Ureter (tissue), 1 donor: ENCODE measurements around the gene C11orf24. TPM values are rescaled to one million over a fixed set of nuclear protein-coding genes. Genes with fewer than 3 reads are reported as not detected.

Source experiments
- DNase-seq: peaks from one replicate; pipeline ENCODE4 v3.0.0-alpha.2; 2020; ENCODE audit warnings: low spot score
- total RNA-seq: library from RNA; stranded (reverse); gene quantifications from one replicate; pipeline ENCODE4 v1.2.4, GENCODE V29; 2023
- donor health status: DM: yes; HTN: yes; CAD: no.

C11orf24 gene
- total RNA-seq, 1 donor from 2014 or later, result 37.1 TPM

DNA sequence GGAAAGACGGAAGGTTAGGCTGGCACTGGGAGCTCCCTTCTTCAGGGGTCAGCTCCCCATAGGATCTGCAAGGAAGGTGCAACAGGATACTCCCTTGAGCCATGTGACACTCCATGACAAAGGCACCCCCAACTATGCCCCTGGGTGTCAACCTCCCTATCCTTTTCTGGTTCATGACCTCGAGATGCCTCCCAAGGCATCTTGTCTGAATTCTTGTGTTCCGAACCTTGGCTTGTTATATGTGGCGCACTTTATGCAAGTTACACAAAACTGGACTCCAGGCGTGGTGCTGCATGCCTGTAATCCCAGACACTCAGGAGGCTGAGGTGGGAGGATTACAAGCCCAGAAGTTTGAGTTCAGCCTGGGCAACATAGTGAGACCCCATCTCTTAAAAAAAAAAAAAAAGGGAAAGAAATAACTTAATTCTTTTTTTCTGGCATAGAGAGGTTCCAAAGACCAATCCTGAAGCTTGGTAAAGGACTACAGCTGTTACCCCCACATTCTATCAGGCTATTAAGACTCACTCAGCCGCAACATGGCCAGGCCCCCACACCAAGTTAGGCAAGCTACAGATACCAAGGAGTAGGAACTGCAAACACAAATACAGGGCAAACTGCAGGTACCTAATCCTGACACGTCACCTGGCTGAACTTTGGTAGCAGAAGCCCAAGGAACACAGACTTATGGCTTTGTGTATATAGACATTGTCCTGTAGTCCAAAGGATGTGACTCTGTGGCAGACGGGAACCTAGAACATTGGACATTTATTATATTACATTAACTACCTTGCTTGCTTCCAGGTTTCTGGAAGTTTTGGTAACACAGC lies 1.4 kb downstream of the C11orf24 start:
- DNase-seq, result no peak

DNA sequence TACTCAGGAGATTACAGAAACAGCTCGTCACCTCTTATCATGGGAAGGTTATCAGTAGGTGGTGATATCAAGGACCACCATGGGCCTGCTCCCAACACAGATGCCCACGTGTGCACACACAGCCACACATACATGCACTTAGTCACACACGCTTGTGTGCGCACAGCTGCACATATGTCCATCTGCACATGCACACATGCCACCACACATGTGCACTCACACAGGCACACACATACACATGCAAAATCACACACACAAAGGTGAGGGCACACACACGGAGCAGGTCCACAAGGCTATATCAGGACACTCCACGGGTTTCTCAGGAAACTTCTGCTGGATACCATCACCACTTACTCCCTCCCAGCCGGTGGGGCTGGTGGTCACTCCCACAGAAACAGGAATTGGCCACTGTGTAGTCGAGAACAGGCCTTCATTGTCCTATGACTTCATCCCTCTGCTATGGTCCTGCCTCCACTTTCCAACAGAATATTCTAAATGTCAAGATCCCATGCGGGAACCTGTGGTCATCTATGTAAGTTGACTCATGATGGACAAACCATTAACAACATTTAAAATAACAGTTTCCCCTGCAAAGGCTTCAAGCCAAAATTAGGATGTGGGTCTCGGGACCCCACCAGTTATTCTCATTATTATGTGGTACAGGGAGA lies 2.2 kb downstream of the C11orf24 start:
- no peak for DNase-seq

DNA sequence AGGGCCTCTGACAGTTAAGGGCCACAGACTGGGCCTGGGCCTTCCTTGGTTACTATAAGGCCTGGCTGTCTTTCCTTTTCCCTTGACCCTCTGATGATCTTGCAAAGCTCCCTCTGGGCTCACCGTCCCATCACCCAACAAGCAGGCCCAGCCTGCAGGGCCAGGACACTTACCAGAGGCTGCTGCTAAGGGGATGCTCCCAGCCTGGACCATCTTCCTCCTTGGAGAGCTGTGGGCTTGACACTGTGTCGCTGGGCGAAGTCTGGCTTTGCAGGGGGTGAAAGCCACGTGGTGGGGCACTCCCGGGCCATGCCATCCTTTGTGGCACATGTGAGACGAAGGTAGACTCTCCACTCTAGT lies 3.9 kb downstream of the C11orf24 start:
- DNase-seq, result no peak

DNA sequence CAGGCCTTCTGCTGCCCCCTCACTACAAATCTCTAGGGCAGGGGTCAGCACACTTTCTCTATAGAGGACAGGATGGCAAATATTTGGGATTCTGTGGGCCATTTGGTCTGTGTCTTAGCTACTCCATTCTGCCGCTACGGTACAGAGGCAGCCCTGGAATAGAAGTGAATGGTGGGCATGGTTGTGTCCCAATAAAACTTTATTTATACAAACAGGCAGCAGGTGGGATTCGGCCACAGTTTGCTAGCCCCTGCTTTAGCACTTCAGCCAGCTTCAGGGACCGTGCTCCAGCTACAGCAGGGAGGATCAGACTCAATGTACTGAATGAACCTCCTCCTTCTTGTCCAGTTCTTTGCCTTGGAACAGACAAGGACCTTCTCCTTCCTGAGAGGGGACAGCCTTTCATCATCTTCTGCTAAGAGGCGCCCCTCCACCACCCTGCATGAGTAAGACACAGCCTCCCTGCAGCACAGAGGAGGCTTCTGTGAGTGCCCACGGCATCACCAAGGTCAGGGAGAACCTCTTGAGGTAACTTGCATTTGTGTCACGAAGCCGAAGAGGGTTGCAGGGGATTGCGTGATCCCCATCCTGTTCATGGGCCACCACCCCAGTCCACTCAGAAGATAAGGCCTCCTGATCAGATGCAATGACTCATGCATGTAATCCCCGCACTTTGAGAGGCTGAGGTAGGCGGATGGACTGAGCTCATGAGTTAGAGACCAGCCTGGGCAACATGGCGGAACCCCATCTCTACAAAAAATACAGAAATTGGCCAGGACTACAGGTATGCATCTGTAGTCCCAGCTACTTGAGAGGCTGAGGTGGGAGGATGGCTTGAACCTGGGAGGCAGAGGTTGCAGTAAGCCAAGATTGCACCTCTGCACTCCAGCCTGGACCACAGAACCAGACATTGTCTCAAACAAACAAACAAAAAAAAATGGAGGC lies 4.6 kb downstream of the C11orf24 start:
- no peak for DNase-seq

DNA sequence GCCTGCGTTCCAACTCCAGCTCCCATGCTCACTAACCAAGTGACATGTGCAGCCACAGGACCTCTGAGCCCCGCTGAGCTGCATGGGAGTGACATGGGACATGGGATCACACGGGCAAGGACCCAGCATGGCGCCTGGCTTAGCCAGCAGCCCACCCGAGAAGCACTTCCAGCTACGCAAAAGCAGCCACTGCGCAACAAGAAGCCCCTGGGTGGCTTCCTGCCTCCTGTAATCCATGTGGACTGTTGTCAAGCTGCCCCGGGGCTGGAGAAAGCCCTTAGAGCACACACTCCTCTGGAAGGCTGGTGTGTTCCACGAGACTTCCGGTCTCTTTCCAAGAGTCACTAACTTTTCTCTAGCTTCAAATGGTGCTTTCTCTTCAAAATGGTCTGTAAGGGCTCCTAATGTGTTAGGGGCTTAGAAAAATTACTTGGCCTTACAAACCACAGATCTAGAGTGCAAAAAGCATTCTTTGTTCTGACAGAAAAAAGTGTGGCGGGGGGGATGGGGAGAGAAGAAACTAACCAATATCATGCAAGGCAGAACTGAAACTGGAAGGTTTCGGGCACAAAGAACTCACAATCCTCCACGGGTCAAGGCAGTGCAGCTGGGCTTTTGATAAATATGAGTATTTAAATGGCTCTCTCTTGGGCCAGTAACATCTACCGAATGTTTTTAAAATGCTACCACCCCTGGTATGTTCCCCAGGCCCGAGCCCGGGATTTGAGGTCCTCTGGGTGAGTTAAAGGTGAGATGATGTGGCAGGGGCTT lies 5.5 kb downstream of the C11orf24 start:
- no peak for DNase-seq

DNA sequence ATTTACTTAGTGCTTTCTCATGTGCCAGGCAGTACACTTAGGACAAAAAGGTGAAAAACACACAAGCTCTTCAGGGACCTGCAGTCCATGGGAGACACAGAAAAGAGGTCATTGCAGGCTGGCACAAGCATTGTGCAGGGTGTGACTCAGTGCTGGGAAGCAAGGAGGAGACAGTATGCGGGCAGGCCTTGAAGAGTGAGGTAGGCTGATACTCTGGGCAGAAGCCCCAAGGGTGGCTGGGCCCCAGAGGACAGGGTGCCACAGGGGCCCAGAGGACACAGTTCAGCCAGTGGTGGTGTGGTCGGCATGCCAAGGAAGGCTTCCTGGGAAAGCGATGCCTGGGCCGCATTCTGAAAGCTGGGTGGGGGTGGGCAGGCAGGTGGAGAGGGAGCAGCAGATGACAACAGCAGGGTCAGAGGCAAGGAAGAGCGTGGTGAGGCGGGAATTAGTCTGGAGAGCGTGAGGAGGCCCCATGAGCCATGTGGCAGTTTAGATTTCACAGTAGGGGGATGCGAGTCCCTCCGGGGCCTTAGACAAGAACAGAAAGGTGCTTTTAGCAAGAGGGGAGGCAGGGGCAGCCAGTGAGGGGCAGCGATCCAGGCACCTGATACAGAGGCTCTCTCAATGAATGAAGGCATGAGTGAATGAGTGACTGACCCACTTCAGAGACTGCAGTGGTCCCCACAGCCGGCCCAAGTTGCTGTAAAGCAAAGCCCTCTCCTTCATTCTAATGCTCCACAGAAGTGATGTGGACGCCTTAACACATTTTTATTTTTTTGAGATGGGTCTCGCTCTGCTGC lies 6.8 kb downstream of the C11orf24 start:
- DNase-seq, result no peak

DNA sequence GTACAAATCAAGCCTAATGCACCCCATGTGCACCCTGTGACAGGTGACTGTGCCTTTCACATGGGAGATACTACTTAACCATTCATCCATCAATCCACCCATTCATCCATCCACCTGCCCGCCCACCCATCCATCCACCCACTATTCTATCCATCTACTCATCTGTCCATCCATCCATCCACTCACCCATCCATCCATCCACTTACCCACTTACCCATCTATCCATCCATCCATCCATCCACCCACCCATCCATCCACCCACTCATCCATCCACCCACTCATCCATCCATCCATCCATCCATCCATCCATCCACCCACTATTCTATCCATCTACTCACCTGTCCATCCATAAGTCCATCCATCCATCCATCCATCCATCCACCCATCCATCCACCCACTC lies 7.5 kb downstream of the C11orf24 start:
- no peak for DNase-seq

DNA sequence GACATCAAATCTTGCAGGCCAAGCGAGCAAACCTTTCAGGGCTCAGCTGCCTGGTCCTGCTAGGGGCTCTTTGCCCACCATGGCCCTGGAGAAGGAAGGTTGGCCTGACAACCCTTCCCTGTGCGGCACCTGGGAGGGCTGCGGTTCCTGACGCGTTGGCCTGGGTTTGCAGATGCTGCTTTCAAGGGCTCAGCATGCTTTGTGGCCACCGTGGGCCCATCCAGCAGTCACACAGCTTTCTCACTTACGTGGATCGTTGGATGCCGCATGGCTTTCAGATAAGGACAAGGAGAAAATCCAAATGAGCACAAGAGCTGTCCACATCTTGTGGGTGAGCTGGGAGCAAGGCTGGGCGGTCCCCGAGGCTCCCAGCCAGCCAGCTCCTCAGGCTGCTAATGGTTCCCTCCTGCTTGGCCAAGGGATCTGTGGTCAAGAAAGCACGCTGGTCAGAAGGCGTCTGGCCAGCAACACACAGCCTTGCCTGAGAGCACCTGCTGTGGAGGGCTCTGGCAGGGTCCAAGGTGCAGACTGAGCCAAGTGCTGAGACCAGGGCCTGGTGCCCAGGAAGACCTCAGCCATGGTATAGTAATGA lies 8.2 kb downstream of the C11orf24 start:
- DNase-seq, result no peak

DNA sequence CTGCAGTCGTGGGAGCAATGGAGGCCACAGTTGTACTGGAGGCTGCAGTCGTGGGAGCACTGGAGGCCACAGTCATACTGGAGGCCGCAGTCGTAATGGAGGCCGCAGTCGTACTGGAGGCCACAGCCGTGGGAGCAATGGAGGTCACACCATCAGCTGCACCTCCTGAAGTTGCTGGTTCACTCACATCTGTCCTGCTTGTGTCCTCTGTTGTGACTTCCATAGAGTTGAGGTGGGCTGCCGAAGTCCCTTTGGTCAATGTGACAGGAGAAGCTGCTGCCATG lies 9.3 kb downstream of the C11orf24 start:
- DNase-seq, result no peak

DNA sequence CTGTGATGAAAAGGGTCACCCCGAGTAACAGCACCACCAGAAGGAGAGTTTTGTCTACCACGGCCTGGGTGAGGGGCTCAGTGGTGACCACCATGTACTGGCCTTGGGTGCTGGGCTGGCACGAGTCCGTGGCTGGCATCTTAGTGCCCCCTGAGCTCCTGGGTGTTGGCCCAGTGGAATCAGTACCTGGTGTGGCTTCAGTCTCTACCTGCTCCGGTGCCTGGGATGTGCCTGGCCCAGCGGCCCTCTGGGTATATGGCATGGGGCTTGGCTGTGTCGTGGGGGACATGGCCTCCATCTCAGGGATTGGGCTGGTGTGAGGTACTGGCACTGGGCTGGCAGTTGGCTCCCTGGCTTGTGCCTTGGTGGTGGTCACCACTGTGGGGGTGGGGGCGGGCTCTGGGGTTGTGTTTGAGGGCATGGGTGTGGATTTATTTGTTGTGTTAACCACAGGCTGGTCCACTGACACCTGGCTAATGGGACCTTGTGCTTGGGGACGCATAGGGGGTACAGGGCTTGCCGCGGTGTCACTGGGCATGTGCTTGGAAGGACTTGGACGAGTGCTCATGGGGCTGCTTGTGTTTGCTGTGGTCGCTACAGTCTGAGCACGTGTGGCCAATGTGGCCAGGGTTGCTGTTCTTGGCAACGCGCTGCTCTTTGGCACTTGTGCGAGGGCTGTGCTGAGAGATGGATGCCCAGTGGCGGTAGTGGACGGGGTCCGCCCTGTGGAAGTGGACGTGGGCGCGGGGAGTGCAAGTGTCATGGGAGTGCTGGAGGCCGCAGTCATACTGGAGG lies 9.8 kb downstream of the C11orf24 start:
- no peak for DNase-seq

DNA sequence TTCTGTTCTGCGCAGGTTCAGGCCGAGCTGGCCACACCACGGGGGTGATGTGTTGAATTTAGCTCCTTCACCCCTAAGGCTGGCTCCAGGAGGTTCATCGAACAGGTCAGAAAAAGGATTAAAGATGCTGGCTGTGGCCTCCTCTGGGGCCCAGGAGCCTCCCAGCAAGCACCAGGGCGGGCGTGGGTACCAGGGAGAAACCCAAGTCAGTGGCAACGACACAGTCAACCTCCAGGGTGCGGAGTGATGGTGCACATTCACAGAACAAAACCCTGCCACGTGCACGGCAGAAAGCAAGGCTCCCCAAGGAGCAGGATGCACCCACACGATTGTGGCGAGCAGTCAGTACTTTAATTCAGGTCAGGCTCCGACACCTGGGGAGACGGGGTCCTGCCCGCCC lies 10.8 kb downstream of the C11orf24 start:
- DNase-seq, result no peak

DNA sequence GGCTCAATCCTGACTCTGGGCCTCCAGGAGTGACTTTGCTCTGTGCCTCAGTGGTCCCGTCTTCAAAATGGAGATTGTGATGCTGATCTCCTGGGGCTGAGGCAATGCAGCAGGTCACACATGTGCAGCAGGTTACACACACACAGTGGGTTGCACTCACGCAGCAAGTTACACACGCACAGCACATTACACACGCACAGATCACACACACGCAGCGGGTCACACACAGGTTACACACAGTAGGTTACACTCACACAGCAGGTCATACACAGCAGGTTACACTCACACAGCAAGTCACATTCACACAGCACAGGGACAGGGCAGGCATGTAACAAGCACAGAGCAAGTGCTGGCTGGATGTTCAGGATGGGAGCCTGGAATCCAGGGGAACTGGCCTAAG lies 11.3 kb downstream of the C11orf24 start:
- no peak for DNase-seq

DNA sequence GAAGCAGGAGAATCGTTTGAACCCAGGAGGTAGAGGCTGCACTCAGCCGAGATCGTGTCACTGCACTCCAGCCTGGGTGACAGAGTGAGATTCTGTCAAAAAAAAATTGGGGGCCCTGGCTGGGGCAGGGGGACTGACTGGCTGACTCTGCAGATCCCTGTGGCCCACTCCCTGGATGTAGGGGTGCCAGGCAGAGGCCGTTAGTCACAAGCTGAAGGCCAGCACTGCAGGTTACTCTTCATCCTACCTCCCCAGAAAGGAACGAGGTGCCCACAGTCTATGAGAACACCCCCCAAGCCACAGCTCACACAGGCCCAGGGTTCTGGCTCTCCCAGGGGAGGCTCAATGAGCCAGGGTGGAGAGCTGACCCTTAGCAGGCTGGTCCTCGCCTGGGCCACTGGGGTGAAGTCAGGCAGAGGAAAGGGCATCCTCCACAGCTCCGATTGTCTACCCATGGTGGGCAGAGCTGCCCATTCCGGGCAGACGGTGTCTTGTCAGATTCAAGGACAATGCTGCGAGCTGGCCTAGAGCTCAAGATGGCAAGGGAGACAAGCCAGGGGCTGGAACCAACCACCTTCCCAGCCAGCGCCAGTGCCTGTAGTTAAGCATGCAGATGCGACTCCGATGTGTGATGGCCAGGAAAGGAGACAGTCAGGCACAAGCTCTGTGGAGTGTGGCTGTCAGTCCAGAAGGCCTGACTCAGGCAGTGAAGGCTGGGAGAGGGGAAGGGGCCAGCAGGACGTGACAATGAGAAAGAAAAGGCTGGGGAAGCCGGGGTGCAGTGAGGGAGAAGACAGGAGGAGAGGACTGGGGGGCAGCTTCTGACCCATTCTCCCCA lies 12.4 kb downstream of the C11orf24 start:
- DNase-seq, result peak; percentile 35

DNA sequence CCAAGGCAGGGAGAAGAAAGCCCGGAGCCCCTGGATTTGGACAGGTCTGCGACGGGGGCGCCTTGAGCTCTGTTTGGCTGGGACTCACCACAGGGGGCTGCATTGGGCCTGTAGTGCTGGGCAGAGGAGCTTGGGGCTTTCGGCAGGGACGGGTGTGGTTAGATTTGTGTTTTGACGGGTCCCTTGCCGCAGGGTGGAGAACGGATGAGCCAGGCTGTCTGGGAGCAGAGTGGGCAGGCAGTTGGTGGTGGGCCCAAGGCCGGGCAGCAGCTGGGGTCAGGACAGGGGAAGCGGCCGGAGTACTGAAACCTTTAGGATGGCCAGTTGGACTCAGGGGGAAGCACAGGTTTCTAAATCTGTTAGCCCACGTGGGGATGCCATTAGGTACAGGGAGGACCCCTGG lies 13.4 kb downstream of the C11orf24 start:
- no peak for DNase-seq

DNA sequence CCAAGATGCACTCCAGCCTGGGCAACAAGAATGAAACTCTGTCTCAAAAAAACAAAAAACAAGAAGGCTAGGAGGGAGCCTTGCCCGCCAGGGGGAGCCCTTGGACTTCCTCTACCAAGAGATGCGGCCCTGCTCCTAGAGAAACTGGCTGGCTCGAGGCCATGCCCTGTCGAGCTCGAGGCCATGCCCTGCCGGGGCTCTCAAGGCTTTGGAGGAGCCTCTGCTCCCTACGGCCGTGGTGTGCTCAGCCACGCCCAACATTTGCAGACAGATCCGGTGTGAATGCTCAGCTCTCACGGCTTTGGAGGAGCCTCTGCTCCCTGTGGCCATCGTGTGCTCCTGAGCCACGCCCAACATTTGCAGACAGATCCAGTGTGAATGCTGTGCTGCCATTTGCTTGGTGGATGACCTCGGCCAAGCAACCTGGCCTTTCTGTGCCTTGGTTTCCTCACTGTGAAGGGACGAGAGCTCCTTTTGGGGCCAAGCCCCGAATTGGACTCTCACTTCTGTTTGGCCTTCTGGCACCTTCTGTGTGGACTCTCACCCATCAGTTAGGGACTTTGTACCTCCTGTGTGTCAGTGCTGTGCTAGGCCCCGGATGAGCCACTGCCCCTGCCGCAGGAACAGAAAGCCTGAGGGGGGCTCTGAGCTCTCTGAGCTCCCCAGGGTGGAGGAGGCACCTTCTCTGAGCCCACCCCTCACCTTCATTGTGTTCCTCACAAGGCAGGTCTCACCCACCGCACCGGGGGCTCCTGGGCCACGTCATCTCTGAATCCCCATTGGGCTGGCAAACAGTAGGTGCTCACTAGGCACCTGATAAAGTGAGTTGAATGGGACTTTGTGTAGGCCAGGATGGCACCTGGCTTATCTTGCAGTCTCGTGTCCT lies 14.1 kb downstream of the C11orf24 start:
- DNase-seq, result peak; percentile 97

DNA sequence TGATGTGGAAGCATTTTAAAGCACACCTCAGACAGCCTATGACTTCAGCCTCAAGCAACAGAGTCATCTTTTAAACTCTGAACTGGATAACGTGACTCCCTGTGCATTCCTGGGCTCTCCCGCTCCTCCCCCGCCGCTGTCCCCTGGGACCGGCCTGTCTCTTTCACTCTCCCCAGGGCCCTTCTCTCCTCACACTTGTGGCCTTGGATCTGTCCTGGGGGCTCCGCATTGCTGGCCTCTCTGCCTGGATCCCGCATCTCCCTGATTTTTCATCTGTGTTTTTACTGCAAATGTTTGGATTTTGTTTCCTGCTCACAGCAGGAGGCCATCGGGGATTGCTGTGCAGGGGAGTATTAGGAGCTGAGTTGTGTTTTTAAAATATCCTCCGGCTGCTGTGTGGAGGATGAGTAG lies 15.4 kb downstream of the C11orf24 start:
- DNase-seq, result no peak

DNA sequence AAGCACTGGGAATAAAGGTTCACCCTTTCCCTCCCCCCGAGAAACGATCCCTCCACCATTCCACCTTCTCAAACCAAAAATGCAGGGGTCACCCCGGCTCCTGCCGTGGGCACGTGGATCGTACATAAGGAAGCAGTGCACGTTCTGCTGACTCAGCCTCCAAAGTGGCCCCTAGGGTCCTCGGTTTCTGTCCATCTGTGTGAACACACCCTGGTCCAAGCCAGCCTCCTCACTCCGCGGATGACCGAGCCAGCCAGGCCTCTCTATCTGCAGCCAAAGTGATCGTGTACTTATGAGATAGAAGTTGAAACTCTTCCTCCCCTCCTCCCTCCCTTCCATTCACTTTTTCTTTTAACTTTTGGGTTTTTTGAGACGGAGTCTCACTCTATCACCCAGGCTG lies 16.2 kb downstream of the C11orf24 start:
- no peak for DNase-seq

DNA sequence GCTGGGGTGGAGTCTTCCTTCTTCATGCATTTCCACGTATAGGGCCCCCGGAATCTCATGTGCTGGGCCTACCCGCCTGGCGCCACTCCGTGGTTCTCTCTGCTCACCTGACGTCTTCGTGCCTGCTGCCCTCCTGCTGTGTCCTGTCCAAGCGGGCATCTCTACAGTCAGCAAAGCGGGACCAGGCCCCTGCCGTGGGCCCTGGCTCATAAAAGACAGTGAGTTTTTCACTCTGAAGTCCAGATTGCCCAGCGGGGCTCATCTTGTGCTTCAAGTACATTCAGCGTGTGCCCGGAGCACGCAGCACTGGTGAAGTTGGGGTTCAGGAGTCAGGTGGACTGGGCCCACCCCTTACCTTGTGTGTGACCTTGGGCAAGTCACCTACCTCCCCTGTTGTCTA lies 17.4 kb downstream of the C11orf24 start:
- DNase-seq, result no peak
